Hepatocyte (in vitro differentiated cells): ENCODE results near the gene PIGK. TPM values are rescaled to one million over a fixed set of nuclear protein-coding genes. Genes with fewer than 3 reads are reported as not detected.
A peak's percentile ranks its signal among the peaks of the same experiment; 100 is the strongest.

Experiments used
- DNase-seq: peaks from one replicate; pipeline ENCODE4 v3.0.0-alpha.2; 2016; ENCODE audit warnings: low spot score
- H2AFZ ChIP-seq: fragments of 200-600 bp; sonication (generic); 2 replicates; pipeline ENCODE4 v1.6.0; 2016; ENCODE audit warnings: antibody characterized with exemption, mild to moderate bottlenecking
- H3K27ac ChIP-seq: fragments of 200-600 bp; sonication (generic); 2 replicates; pipeline ENCODE4 v1.5.1; 2016; ENCODE audit warnings: mild to moderate bottlenecking
- H3K27me3 ChIP-seq: fragments of 200-600 bp; sonication (generic); 2 replicates; pipeline ENCODE4 v1.6.1; 2016
- H3K36me3 ChIP-seq: fragments of 200-600 bp; sonication (generic); replicated peaks from 2 replicates; pipeline ENCODE4 v1.5.1; 2016; ENCODE audit warnings: low read depth; ENCODE audit not compliant: insufficient read depth
- H3K4me1 ChIP-seq: fragments of 200-600 bp; sonication (generic); 2 replicates; pipeline ENCODE4 v1.5.1; 2016; ENCODE audit warnings: mild to moderate bottlenecking, moderate library complexity; ENCODE audit not compliant: insufficient read depth
- H3K4me2 ChIP-seq: fragments of 200-600 bp; sonication (generic); 2 replicates; pipeline ENCODE4 v1.6.0; 2016
- H3K4me3 ChIP-seq: fragments of 200-600 bp; sonication (generic); 2 replicates; pipeline ENCODE4 v1.5.1; 2016; ENCODE audit warnings: mild to moderate bottlenecking
- H3K79me2 ChIP-seq: fragments of 200-600 bp; sonication (generic); 2 replicates; pipeline ENCODE4 v1.6.0; 2017; ENCODE audit warnings: mild to moderate bottlenecking
- H3K9me2 ChIP-seq: fragments of 200-600 bp; sonication (generic); replicated peaks from 2 replicates; pipeline ENCODE4 v1.6.0; 2017; ENCODE audit warnings: mild to moderate bottlenecking; ENCODE audit not compliant: insufficient read depth
- H3K9me3 ChIP-seq: fragments of 200-600 bp; sonication (generic); 2 replicates; pipeline ENCODE4 v1.5.1; 2016; ENCODE audit warnings: low read depth, mild to moderate bottlenecking
- H4K20me1 ChIP-seq: fragments of 200-600 bp; sonication (generic); 2 replicates; pipeline ENCODE4 v1.6.0; 2016; ENCODE audit warnings: mild to moderate bottlenecking; ENCODE audit not compliant: insufficient read depth, poor library complexity, severe bottlenecking
- CTCF ChIP-seq: fragments of 200-600 bp; sonication (generic); IDR thresholded peaks from 2 replicates; pipeline ENCODE4 v1.5.1; 2016; ENCODE audit warnings: antibody characterized with exemption, mild to moderate bottlenecking; ENCODE audit not compliant: poor library complexity
- EZH2 ChIP-seq: fragments of 200-600 bp; sonication (generic); IDR thresholded peaks from 2 replicates; pipeline ENCODE4 v1.6.1; 2016; ENCODE audit warnings: antibody characterized with exemption, mild to moderate bottlenecking, borderline replicate concordance
- EZH2phosphoT487 ChIP-seq: fragments of 200-600 bp; sonication (generic); IDR thresholded peaks from one replicate; pipeline ENCODE4 v1.6.1; 2018; ENCODE audit warnings: antibody characterized with exemption, mild to moderate bottlenecking, low read depth, moderate library complexity; ENCODE audit not compliant: unreplicated experiment, severe bottlenecking
- WGBS: methylation state at CpG from one replicate; pipeline ENCODE4 v1.1.6; 2016; ENCODE audit warnings: low lambda C conversion rate; ENCODE audit errors: missing lambda C conversion rate; 5-methylcytosine and 5-hydroxymethylcytosine counted together
- polyA plus RNA-seq: library from polyadenylated mRNA; unstranded; fragments of >200 nt; fragmentation: Nextera tagmentation; extraction: Ambion mirVana; gene quantifications from 2 replicates; pipeline ENCODE4 v1.2.1, GENCODE V29; 2016
- total RNA-seq: library from RNA; depleted of rRNA; stranded (reverse); fragments of >200 nt; gene quantifications from 2 replicates; pipeline ENCODE4 v1.2.3, GENCODE V29; 2014

PIGK gene
- total and polyA plus RNA-seq, 2 experiments from 2014 or later: 19.4 to 37.1 TPM

DNA sequence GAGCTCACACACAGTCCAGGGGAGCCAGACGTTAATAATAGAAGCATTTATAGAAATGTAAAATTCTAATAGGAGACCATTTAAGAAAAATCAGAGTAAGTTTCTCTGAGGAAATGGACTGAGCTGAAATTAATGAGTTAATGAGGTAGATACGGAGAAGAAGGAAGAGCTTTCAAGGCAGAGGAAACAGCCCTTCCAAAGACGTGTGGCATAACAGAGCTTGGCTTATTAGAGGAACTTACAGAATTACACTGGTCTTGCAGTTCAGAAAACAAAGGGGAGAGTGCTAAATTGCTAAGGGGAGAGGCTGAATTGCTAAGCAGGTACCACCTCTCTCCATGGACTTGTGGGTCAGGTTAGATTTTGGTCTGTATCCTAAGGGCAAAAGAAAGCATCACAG, 8.2 kb upstream of the PIGK start:
- Histone ChIP-seq H3K27me3 (no peaks in the 10 kb centered on the region), H3K9me2 (no peaks in the 10 kb centered on the region), H3K4me2 (no peak overlapping the region), H2AFZ (no peak overlapping the region), H3K27ac (no peak overlapping the region), H3K79me2 (no peaks in the 10 kb centered on the region), H3K9me3 (peaks cover under 1% of the 10 kb centered on the region), H3K36me3 (no peaks in the 10 kb centered on the region), H4K20me1 (no peaks in the 10 kb centered on the region), H3K4me3 (no peak overlapping the region), H3K4me1 (no peaks in the 10 kb centered on the region)
- no peak for DNase-seq
- TF ChIP-seq CTCF (no peak), EZH2 (no peak), EZH2phosphoT487 (no peak)
- WGBS: 60% methylated on average over 3 of the region's 3 CpGs

GRCh38 chr1:77222496-77222895, 3.3 kb upstream of the PIGK start:
- WGBS: 91% methylated on average over 5 of the region's 5 CpGs

GRCh38 chr1:77220687-77221463, 1.6 kb upstream of the PIGK start:
- Histone ChIP-seq H3K4me2 (peak overlapping the region; percentile 77), H2AFZ (no peak overlapping the region), H3K27me3 (no peaks in the 10 kb centered on the region), H3K9me2 (no peaks in the 10 kb centered on the region), H3K27ac (no peak overlapping the region), H3K4me3 (no peak overlapping the region), H3K79me2 (no peaks in the 10 kb centered on the region), H3K4me1 (peaks cover 11% of the 10 kb centered on the region), H3K36me3 (no peaks in the 10 kb centered on the region), H3K9me3 (no peaks in the 10 kb centered on the region), H4K20me1 (no peaks in the 10 kb centered on the region)
- no peak for TF ChIP-seq EZH2phosphoT487
- TF ChIP-seq EZH2: no peak
- no peak for TF ChIP-seq CTCF
- no peak for DNase-seq
- 63% methylated on average over 3 of the region's 3 CpGs for whole genome bisulfite sequencing

More at GRCh38 chr1:77222496-77222895, 3.3 kb upstream of the PIGK start:
- no peak for DNase-seq
- no peaks in the 10 kb centered on the region for H3K9me3 ChIP-seq
- H2AFZ ChIP-seq: no peak overlapping the region
- no peaks in the 10 kb centered on the region for H3K9me2 ChIP-seq
- no peak overlapping the region for H3K27ac ChIP-seq
- TF ChIP-seq EZH2phosphoT487: no peak
- TF ChIP-seq CTCF: no peak
- TF ChIP-seq EZH2: no peak
- no peaks in the 10 kb centered on the region for H3K79me2 ChIP-seq
- H4K20me1 ChIP-seq: no peaks in the 10 kb centered on the region
- H3K4me1 ChIP-seq: peaks cover 11% of the 10 kb centered on the region
- no peaks in the 10 kb centered on the region for H3K36me3 ChIP-seq
- no peak overlapping the region for H3K4me2 ChIP-seq
- H3K4me3 ChIP-seq: no peak overlapping the region
- H3K27me3 ChIP-seq: no peaks in the 10 kb centered on the region
